HCT116 (cell line): ENCODE measurements around the gene UBE2D2. TPM values are rescaled to one million over a fixed set of nuclear protein-coding genes. Genes with fewer than 3 reads are reported as not detected.

Experiments used
- ATAC-seq: fragments of 200-7000 bp; cut with Tn5 transposase; 2 replicates; pipeline ENCODE4 v1.9.1; 2020; ENCODE audit warnings: mild to moderate bottlenecking, moderate library complexity
- BruUV-seq: library from RNA; stranded (reverse); fragments of 400-500 nt; replicated peaks from 2 replicates; lab custom pipeline; 2021; lab: Mats Ljungman, UMichigan
- CTCF ChIA-PET: fragments of 300-600 bp; sonication (Branson Sonifier 250); formaldehyde crosslinking; loops from one replicate; lab custom pipeline; 2021; ENCODE audit warnings: antibody characterized with exemption; lab: Charles Lee
- POLR2A ChIA-PET: fragments of 300-600, 350-600 bp; sonication (Branson Sonifier 250); formaldehyde crosslinking; loops from one replicate; lab custom pipeline; 2021; ENCODE audit warnings: antibody characterized with exemption; lab: Charles Lee
- RAD21 ChIA-PET, 2 experiments: fragments of 300-600 bp; sonication (Branson Sonifier 250); formaldehyde crosslinking; loops; one replicate each; lab custom pipeline; 2023; ENCODE audit warnings: low total read pairs in 2 of 2; ENCODE audit not compliant: uncharacterized antibody in 2 of 2, unreplicated experiment in 2 of 2, low non-redundant PET in 1 of 2; lab: Charles Lee
- DNase-seq: peaks from one replicate; pipeline ENCODE4 v3.0.0-alpha.2; 2010; ENCODE audit warnings: low read depth, low spot score
- H2AFZ ChIP-seq: fragments of 200-600 bp; shearing (Covaris generic), sonication (generic); 2 replicates; pipeline ENCODE4 v1.6.1; 2017; ENCODE audit warnings: low read depth, mixed run types, mixed read lengths, antibody characterized with exemption, low read length; ENCODE audit not compliant: poor library complexity, severe bottlenecking
- H3K27ac ChIP-seq: 2 replicates; pipeline ENCODE4 v1.5.1; 2012; ENCODE audit warnings: low read depth, low read length
- H3K27me3 ChIP-seq: fragments of 200-600 bp; sonication (generic); 2 replicates; pipeline ENCODE4 v1.6.1; 2016; ENCODE audit warnings: mixed run types, low read length, mixed read lengths; ENCODE audit not compliant: insufficient read depth
- H3K36me3 ChIP-seq, 2 experiments: fragments of 200-500 bp in 1 of 2; fragments of 200-600 bp in 1 of 2; sonication (Bioruptor generic) in 1 of 2; sonication (generic) in 1 of 2; 2 replicates each; pipeline versions ENCODE4 v1.5.1 to v1.6.1; 2014 to 2016; ENCODE audit warnings: low read length in 2 of 2, inconsistent platforms in 1 of 2, mixed read lengths in 1 of 2, mixed run types in 1 of 2; ENCODE audit not compliant: insufficient read depth in 2 of 2, control insufficient read depth in 1 of 2
- H3K4me1 ChIP-seq, 2 experiments: fragments of 200-600 bp in 1 of 2; sonication (generic) in 1 of 2; 2 replicates each; pipeline versions ENCODE4 v1.5.1 to v1.6.1; 2012 to 2017; ENCODE audit warnings: low read length in 2 of 2, inconsistent platforms in 1 of 2, mild to moderate bottlenecking in 1 of 2, mixed read lengths in 1 of 2, mixed run types in 1 of 2, moderate library complexity in 1 of 2; ENCODE audit not compliant: insufficient read depth in 2 of 2, control insufficient read depth in 1 of 2
- H3K4me2 ChIP-seq: fragments of 200-600 bp; sonication (generic); 2 replicates; pipeline ENCODE4 v1.6.1; 2017; ENCODE audit warnings: mixed run types, low read length, mixed read lengths
- H3K4me3 ChIP-seq, 2 experiments: fragments of 200-600 bp in 1 of 2; sonication (generic) in 1 of 2; replicated peaks in 1 of 2; 2 replicates each; pipeline ENCODE4 v1.5.1; 2011 to 2016; ENCODE audit warnings: low read length in 2 of 2, control low read depth in 1 of 2, low read depth in 1 of 2, mild to moderate bottlenecking in 1 of 2, mixed read lengths in 1 of 2, mixed run types in 1 of 2
- H3K79me2 ChIP-seq: fragments of 200-600 bp; sonication (generic); 2 replicates; pipeline ENCODE4 v1.6.1; 2017; ENCODE audit warnings: mild to moderate bottlenecking, mixed run types, low read length, moderate library complexity, mixed read lengths; ENCODE audit not compliant: insufficient read depth
- H3K9ac ChIP-seq: fragments of 200-600 bp; sonication (generic); 2 replicates; pipeline ENCODE4 v1.6.1; 2016; ENCODE audit warnings: low read length, mixed read lengths
- H3K9me2 ChIP-seq: fragments of 200-600 bp; sonication (generic), shearing (Covaris generic); 2 replicates; pipeline ENCODE4 v1.6.1; 2017; ENCODE audit warnings: mixed run types, mild to moderate bottlenecking, moderate library complexity; ENCODE audit not compliant: insufficient read depth
- H3K9me3 ChIP-seq, 2 experiments: fragments of 200-500 bp in 1 of 2; fragments of 200-600 bp in 1 of 2; sonication (Bioruptor generic) in 1 of 2; sonication (generic) in 1 of 2; 2 replicates each; pipeline ENCODE4 v1.6.1; 2014 to 2017; ENCODE audit warnings: low read length in 2 of 2, mixed read lengths in 2 of 2, inconsistent platforms in 1 of 2, low read depth in 1 of 2, mild to moderate bottlenecking in 1 of 2, mixed run types in 1 of 2, moderate library complexity in 1 of 2; ENCODE audit not compliant: control insufficient read depth in 1 of 2, insufficient read depth in 1 of 2
- H4K20me1 ChIP-seq: fragments of 200-600 bp; sonication (generic), shearing (Covaris generic); 2 replicates; pipeline ENCODE4 v1.6.1; 2017; ENCODE audit warnings: mixed run types, mild to moderate bottlenecking, moderate library complexity; ENCODE audit not compliant: insufficient read depth
- EGR1 ChIP-seq: IDR thresholded peaks from 2 replicates; pipeline ENCODE4 v1.6.1; 2012; ENCODE audit warnings: low read depth
- POLR2AphosphoS5 ChIP-seq: IDR thresholded peaks from 2 replicates; pipeline ENCODE4 v1.6.1; 2011; ENCODE audit warnings: mild to moderate bottlenecking, low read depth, low read length, moderate library complexity
- REST ChIP-seq: IDR thresholded peaks from 2 replicates; pipeline ENCODE4 v1.6.1; 2012; ENCODE audit warnings: low read depth
- YY1 ChIP-seq: IDR thresholded peaks from 2 replicates; pipeline ENCODE4 v1.6.1; 2011; ENCODE audit warnings: low read length, low read depth, moderate library complexity, mild to moderate bottlenecking; ENCODE audit not compliant: insufficient replicate concordance; ENCODE audit errors: extremely low read depth
- intact Hi-C: fragments of 100-400 bp; cut with micrococcal nuclease; formaldehyde crosslinking; loops from 2 replicates; pipeline ENCODE4 v1.10.0; 2022
- total RNA-seq: library from RNA; stranded (reverse); gene quantifications from one replicate; pipeline ENCODE4 v1.2.1, GENCODE V29; 2021; ENCODE audit not compliant: unreplicated experiment

Gene UBE2D2
- total RNA-seq, 1 experiment from 2014 or later = 140 TPM

GRCh38 chr5:139637438-139638089 is 76.4 kb downstream of the UBE2D2 start (continued):
- TF ChIP-seq YY1 (peak; percentile 67), REST (no peak)

GRCh38 chr5:139638090-139638735 is 77.1 kb downstream of the UBE2D2 start:
- CTCF ChIA-PET = interaction anchor here (1.7 to 6.5 kb wide), 4 partner anchors 10 to 128 kb away, joined by 5 to 78 read pairs (median 32); partner anchors contain the start of gene CXXC5
- H3K27ac ChIP-seq = peak overlapping the region; percentile 55
- RAD21 ChIA-PET = interaction anchor here (0.6 to 3.5 kb wide), 5 partner anchors 10 to 127 kb away, joined by 3 to 31 read pairs (median 4); partner anchors contain the start of gene CXXC5 (in 2 of the 2)
- no peak overlapping the region for H2AFZ ChIP-seq
- ATAC-seq (peak; percentile 45), DNase-seq (no peak)
- H3K9me3 ChIP-seq = no peaks in the 10 kb centered on the region
- H3K4me1 ChIP-seq = peaks cover 63 to 84% of the 10 kb centered on the region in 2 experiments
- POLR2A ChIA-PET = interaction anchor here (2.0 to 4.1 kb wide), 2 partner anchors 11 to 23 kb away, joined by 11 to 62 read pairs; partner anchors contain the start of gene CXXC5
- BruUV-seq = no TSS peak
- peak; percentile 33 for TF ChIP-seq POLR2AphosphoS5
- no peak for TF ChIP-seq EGR1
- no peaks in the 10 kb centered on the region for H4K20me1 ChIP-seq
- intact Hi-C loops = loop anchor here (1.0 to 10.0 kb wide), 2 partner anchors 10 to 207 kb away; partner anchors contain the start of gene CXXC5
- peak overlapping the region; percentile 59 for H3K9ac ChIP-seq
- H3K27me3 ChIP-seq = no peaks in the 10 kb centered on the region
- peak overlapping the region; percentile 82 for H3K4me2 ChIP-seq
- H3K9me2 ChIP-seq = no peaks in the 10 kb centered on the region
- no peaks in the 10 kb centered on the region for H3K36me3 ChIP-seq
- no peaks in the 10 kb centered on the region for H3K79me2 ChIP-seq
- H3K4me3 ChIP-seq = peak overlapping the region; percentile 40 to 52
